Fibroblast of villous mesenchyme (primary cell): ENCODE measurements around the gene FAM237B. TPM values are rescaled to one million over a fixed set of nuclear protein-coding genes. Genes with fewer than 3 reads are reported as not detected.

Source experiments
- DNase-seq: peaks from one replicate; pipeline ENCODE4 v3.0.0-alpha.2; 2010; ENCODE audit warnings: low read depth
- H3K4me3 ChIP-seq: 2 replicates; pipeline ENCODE4 v1.5.1; 2011; ENCODE audit warnings: low read depth, mild to moderate bottlenecking, low read length
- total RNA-seq: library from RNA; depleted of rRNA; stranded (reverse); fragments of >200 nt; gene quantifications from 2 replicates; pipeline ENCODE4 v1.2.3, GENCODE V29; 2012
- TF ChIP-seq, protein P1 (sequence below): IDR thresholded peaks from 2 replicates; pipeline ENCODE4 v1.5.1; 2012; ENCODE audit warnings: low read depth, mild to moderate bottlenecking, low read length; ENCODE audit not compliant: insufficient read depth

FAM237B gene
- total RNA-seq, 1 donor, result not detected

DNA sequence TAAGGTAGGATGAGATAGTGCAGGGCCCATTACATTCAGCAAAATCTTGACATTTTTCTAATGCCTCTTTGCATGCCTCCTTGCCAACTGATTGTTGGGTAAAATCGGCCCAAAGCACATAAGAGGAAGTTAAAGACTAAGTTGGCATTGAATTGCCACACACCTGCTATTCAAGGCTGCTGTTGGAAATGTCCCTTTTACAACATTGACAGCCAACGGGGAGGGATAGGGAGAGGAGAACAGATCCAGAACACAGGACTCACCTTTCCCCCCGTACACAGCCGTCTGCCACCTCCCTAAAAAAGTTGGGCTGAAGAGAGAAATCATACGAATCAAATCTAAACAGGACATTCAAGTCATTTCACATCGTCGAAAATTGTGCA, 695 bp downstream of the FAM237B start:
- TF ChIP-seq, protein P1, sequence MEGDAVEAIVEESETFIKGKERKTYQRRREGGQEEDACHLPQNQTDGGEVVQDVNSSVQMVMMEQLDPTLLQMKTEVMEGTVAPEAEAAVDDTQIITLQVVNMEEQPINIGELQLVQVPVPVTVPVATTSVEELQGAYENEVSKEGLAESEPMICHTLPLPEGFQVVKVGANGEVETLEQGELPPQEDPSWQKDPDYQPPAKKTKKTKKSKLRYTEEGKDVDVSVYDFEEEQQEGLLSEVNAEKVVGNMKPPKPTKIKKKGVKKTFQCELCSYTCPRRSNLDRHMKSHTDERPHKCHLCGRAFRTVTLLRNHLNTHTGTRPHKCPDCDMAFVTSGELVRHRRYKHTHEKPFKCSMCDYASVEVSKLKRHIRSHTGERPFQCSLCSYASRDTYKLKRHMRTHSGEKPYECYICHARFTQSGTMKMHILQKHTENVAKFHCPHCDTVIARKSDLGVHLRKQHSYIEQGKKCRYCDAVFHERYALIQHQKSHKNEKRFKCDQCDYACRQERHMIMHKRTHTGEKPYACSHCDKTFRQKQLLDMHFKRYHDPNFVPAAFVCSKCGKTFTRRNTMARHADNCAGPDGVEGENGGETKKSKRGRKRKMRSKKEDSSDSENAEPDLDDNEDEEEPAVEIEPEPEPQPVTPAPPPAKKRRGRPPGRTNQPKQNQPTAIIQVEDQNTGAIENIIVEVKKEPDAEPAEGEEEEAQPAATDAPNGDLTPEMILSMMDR, result no peak
- no peak for DNase-seq
- H3K4me3 ChIP-seq, result no peak overlapping the region

DNA sequence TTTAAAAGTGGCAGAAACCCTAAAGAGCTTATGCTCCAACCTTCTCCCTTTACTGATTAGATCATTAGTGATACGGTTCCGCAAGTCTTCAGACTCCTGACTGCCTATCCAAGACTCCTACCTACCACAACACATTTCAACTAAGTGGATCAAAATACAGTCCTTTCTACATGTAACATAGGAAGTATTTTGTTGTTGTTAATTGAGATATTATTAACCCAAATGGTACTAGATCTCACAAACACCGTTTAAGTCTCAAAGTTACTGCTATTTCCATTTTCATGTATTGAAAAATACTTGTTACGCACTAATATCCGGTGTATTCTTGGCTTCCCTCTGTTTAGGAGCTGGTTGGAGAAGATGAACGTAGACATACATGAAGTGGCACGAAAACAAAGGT, 1.1 kb downstream of the FAM237B start:
- TF ChIP-seq, protein P1, result no peak
- no peak overlapping the region for H3K4me3 ChIP-seq
- no peak for DNase-seq

DNA sequence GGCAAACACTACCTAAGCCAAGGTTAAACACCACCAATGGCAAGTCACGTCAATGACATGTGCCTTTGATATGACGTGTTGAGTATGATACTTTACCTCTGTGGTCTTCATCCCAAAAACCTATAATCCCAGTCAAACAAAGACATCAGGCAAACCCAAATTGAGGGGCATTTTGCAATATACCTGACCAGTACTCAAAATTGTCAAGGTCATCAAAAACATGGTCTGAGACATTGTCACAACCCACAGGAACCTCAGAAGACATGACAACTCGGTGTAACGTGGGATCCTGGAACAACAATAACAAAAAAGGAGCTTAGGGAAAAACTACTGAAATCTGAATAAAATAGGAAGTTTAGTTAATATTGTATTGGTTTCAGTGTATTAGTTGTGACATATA, 7.2 kb downstream of the FAM237B start:
- no peak for DNase-seq
- TF ChIP-seq, protein P1, result no peak
- no peak overlapping the region for H3K4me3 ChIP-seq

DNA sequence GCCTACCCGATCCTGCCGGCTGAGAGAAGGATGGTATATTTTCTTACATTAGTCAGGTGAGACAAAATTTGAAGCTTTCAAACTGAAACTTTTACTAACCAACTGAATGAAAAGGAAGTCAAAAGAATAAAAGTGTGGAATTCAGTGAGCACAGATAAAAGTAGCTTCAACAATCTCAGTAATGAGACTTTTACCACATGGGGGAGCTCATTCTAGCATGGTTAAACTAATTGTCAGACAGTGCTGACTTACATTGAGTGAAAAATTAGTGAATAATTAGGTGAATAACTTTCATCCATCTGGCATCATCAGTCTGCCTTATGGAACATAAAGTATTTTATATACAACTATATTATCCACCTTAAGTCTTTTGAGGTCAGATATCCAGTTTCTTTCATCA, 8.4 kb downstream of the FAM237B start:
- no peak overlapping the region for H3K4me3 ChIP-seq
- TF ChIP-seq, protein P1, result peak; percentile 46
- peak; percentile 26 for DNase-seq

DNA sequence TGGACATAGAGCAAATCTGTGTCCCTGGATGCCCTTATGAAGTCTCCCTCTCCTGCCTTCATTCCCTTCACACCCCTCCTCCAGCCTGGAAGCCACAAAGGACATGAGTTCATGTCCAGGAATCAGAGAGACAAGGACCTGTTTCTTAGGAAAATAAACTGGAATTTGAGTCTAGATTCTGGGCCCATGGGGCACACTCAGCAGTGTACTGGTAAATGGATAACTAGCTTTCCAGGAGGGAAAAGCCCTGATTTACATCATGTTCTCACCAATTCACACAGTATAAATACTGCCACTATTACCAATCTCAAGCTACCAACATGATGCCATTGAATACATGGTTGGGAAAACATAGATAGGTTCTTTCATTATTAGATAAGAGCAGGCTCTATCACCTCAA, 9.9 kb downstream of the FAM237B start:
- no peak overlapping the region for H3K4me3 ChIP-seq
- DNase-seq, result no peak
- TF ChIP-seq, protein P1, result no peak

DNA sequence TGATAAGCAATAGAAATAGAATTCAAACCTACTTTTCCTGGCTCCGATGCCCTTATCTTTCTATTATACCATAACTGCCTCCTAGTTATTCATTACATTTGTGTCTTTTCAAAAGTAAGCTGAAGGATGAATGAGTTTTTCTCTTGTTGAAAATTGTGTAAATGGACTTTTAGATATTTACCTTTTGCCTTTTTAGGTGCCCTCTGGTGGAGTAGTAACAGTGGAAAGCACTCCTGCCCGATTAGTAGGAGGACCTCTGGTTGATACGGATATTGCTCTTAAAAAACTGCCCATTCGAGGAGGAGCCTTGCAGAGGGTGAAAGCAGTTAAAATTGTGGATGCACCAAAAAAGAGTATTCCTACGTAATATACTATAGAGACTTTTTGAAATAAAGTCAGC, 11.2 kb downstream of the FAM237B start:
- H3K4me3 ChIP-seq, result no peak overlapping the region
- no peak for DNase-seq
- TF ChIP-seq, protein P1, result no peak

DNA sequence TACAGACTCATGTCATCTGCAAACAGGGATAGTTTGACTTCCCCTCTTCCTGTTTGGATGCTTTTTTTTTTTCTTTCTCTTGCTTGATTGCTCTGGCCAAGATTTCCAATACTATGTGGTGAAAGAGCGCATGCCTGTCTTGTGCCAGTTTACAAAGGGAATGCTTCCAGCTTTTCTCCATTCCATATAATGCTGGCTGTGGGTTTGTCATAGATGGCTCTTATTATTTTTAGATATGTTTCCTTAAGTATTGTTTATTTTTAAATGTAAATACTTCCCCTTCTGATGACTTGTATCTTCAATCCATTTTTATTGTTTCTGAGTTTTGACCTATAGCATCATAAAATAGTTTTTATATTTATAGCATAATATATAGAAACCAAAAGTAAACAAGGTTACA, 17.9 kb downstream of the FAM237B start:
- no peak for DNase-seq

More for the DNA sequence above, 17.9 kb downstream of the FAM237B start:
- no peak overlapping the region for H3K4me3 ChIP-seq
- TF ChIP-seq, protein P1, result no peak
